Fibroblast of lung (primary cell): ENCODE measurements around the gene GRK1.
"Not testable (repeated sequence)": the region's sequence is repeated elsewhere in the genome, so short reads cannot be mapped to it uniquely, and the experiment has no call there.

Experiments
- CTCF ChIP-seq, 2 donors: IDR thresholded peaks in 1 of 2; conservative IDR thresholded peaks in 1 of 2; 1 replicate in 1 of 2; 2 replicates in 1 of 2; pipeline ENCODE4 v1.5.1; 2011 to 2012; ENCODE audit warnings: low read length in 2 of 2, control low read depth in 1 of 2, inconsistent platforms in 1 of 2, low read depth in 1 of 2, mild to moderate bottlenecking in 1 of 2
- EZH2 ChIP-seq: IDR thresholded peaks from 2 replicates; pipeline ENCODE4 v1.5.1; 2012; ENCODE audit warnings: low read length, control low read depth, mild to moderate bottlenecking; ENCODE audit errors: missing control alignments

GRCh38 chr13:113725329-113726105 lies 58.5 kb downstream of the GRK1 start:
- not testable (repeated sequence) for TF ChIP-seq CTCF (conservative IDR thresholded peaks at IDR 0.05 in 1 of 2, IDR thresholded peaks at IDR 0.05 in 1 of 2; ENCODE audit: low read depth in 1 of 2, low read length in 2 of 2); EZH2
